Right lobe of liver (tissue), 4 donors: Measurements from ENCODE around the gene STX1A.

Experiments
- POLR2A ChIP-seq: fragments of 450-650 bp; IDR thresholded peaks from one replicate; pipeline ENCODE4 v1.6.1; 2017; ENCODE audit warnings: antibody characterized with exemption, mild to moderate bottlenecking
- TF ChIP-seq, protein P1 (sequence below), 4 donors: fragments of 200-600 bp in 3 of 4; fragments of 450-650 bp in 1 of 4; IDR thresholded peaks; one replicate each; pipeline versions ENCODE4 v1.5.1 to v1.8.0; 2016 to 2022; ENCODE audit warnings: antibody characterized with exemption in 4 of 4, mild to moderate bottlenecking in 2 of 4
- donor health status: DM: no; HTN: no; CAD: no.
- donor health status: DM: no; HTN: no; CAD: no.
- donor health status: DM: no; HTN: yes; CAD: no.

DNA sequence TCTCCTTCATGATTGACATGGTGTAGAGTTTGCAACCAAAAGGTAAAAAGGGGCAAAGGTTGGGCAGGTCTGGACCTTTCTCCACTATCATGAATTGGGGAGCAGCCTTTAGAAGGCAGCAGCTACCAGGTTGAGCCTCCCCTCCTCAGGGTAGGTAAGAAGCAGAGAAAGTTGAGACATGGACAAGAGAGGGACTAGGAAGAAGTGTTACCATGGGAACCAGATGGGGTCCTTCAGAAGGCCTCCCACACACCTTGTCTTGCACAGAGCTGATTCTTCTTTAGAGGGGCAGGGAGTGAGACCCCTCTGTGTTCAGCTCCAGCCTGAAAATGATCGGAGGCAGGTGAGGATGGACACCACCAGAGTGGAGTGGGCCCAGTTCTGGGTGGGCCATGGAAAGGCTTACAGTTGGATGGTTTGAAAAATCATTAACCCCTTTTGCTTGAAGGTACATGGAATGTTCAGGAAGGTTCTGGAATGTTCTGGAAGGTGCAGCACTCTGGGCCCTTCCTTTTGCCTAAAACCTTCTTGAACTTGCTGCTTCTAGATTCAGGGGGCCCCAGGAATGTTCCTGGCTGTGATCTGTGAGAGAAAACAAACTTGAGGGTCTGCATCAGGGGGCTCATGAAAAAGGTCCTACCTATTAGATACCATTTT, 44.9 kb downstream of the STX1A start:
- TF ChIP-seq, protein P1, sequence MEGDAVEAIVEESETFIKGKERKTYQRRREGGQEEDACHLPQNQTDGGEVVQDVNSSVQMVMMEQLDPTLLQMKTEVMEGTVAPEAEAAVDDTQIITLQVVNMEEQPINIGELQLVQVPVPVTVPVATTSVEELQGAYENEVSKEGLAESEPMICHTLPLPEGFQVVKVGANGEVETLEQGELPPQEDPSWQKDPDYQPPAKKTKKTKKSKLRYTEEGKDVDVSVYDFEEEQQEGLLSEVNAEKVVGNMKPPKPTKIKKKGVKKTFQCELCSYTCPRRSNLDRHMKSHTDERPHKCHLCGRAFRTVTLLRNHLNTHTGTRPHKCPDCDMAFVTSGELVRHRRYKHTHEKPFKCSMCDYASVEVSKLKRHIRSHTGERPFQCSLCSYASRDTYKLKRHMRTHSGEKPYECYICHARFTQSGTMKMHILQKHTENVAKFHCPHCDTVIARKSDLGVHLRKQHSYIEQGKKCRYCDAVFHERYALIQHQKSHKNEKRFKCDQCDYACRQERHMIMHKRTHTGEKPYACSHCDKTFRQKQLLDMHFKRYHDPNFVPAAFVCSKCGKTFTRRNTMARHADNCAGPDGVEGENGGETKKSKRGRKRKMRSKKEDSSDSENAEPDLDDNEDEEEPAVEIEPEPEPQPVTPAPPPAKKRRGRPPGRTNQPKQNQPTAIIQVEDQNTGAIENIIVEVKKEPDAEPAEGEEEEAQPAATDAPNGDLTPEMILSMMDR (IDR thresholded peaks at IDR 0.05), result no peak
- no peak for TF ChIP-seq POLR2A
